Measurements from ENCODE around the gene RGS6.

DNA sequence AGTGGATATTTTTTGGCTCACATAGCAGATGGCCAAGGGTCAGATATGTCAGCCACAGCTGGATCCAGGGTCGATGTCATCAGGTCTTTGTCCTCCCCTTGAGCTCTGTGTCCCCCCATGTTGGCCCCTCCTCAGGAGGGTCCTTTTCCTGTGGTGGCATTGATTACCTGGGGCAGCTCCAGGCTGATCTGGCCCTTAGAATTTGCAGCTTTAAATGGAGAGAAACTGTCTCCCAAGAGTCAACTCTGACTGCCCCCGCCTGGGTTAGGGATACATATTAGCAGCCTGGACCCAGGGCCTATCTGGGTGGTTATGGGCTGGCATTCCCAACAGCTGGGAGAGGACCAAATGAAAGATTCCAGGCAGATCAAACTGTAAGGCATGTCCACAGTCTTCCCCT lies 330.5 kb downstream of the RGS6 start:
- TF ChIP-seq, protein P1, sequence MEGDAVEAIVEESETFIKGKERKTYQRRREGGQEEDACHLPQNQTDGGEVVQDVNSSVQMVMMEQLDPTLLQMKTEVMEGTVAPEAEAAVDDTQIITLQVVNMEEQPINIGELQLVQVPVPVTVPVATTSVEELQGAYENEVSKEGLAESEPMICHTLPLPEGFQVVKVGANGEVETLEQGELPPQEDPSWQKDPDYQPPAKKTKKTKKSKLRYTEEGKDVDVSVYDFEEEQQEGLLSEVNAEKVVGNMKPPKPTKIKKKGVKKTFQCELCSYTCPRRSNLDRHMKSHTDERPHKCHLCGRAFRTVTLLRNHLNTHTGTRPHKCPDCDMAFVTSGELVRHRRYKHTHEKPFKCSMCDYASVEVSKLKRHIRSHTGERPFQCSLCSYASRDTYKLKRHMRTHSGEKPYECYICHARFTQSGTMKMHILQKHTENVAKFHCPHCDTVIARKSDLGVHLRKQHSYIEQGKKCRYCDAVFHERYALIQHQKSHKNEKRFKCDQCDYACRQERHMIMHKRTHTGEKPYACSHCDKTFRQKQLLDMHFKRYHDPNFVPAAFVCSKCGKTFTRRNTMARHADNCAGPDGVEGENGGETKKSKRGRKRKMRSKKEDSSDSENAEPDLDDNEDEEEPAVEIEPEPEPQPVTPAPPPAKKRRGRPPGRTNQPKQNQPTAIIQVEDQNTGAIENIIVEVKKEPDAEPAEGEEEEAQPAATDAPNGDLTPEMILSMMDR (IDR thresholded peaks at IDR 0.05; ENCODE audit: low read depth, low read length, poor library complexity, severe bottlenecking), result no peak
- no peak for TF ChIP-seq EZH2phosphoT487 (IDR thresholded peaks at IDR 0.05; ENCODE audit: borderline replicate concordance, low read length)

Measured in DOHH2 (cell line).